H1 (cell line): ENCODE results near the gene DCAF16. TPM values are rescaled to one million over a fixed set of nuclear protein-coding genes. Genes with fewer than 3 reads are reported as not detected.

Experiments used
- CTCF ChIA-PET: fragments of 300-600 bp; sonication (Branson Sonifier 250); formaldehyde crosslinking; loops from one replicate; lab custom pipeline; 2021; ENCODE audit not compliant: partially characterized antibody; lab: Charles Lee
- POLR2A ChIA-PET: fragments of 300-600 bp; sonication (Branson Sonifier 250); formaldehyde crosslinking; loops from one replicate; lab custom pipeline; 2021; ENCODE audit warnings: inconsistent platforms; ENCODE audit not compliant: partially characterized antibody; lab: Charles Lee
- DNase-seq, 2 experiments: peaks; one replicate each; pipeline versions ENCODE4 v3.0.0 to v3.0.0-alpha.2; 2010 to 2022; ENCODE audit warnings: low spot score in 2 of 2, low read depth in 1 of 2, mixed read lengths in 1 of 2
- FAIRE-seq: peaks from 2 replicates; lab custom pipeline; 2011; peaks lifted over from hg19 to GRCh38; lab: Jason Lieb, UNC
- H2AFZ ChIP-seq: 2 replicates; pipeline ENCODE4 v1.8.1; 2012; ENCODE audit warnings: low read length, inconsistent platforms
- H2AK5ac ChIP-seq: 2 replicates; pipeline ENCODE4 v1.6.1; 2013; ENCODE audit warnings: low read depth, low read length
- H2BK120ac ChIP-seq: replicated peaks from 2 replicates; pipeline ENCODE3; 2013; ENCODE audit warnings: low read depth, low read length, inconsistent platforms
- H2BK12ac ChIP-seq: 2 replicates; pipeline ENCODE4 v1.6.1; 2013; ENCODE audit warnings: low read depth, low read length
- H2BK15ac ChIP-seq: 2 replicates; pipeline ENCODE4 v1.6.1; 2013; ENCODE audit warnings: low read length
- H2BK20ac ChIP-seq: 2 replicates; pipeline ENCODE4 v1.6.1; 2013; ENCODE audit warnings: low read length
- H2BK5ac ChIP-seq: 2 replicates; pipeline ENCODE4 v1.6.1; 2013; ENCODE audit warnings: low read depth, low read length
- H3K14ac ChIP-seq: 2 replicates; pipeline ENCODE4 v1.6.1; 2013; ENCODE audit warnings: inconsistent platforms; ENCODE audit not compliant: insufficient read length
- H3K18ac ChIP-seq: 2 replicates; pipeline ENCODE4 v1.6.1; 2013; ENCODE audit warnings: low read length; ENCODE audit errors: extremely low read depth
- H3K23ac ChIP-seq: 2 replicates; pipeline ENCODE4 v1.6.1; 2013; ENCODE audit warnings: inconsistent platforms; ENCODE audit not compliant: insufficient read length
- H3K23me2 ChIP-seq: 2 replicates; pipeline ENCODE4 v1.6.1; 2013; ENCODE audit warnings: low read depth, low read length
- H3K27ac ChIP-seq: 2 replicates; pipeline ENCODE4 v1.6.1; 2011; ENCODE audit warnings: low read depth, low read length, inconsistent platforms
- H3K27me3 ChIP-seq, 4 experiments: replicated peaks in 1 of 4; 1 replicate in 1 of 4; 2 replicates in 3 of 4; pipeline versions ENCODE4 v1.6.1 to v1.8.1; 2011 to 2013; ENCODE audit warnings: low read length in 3 of 4, mild to moderate bottlenecking in 3 of 4, inconsistent platforms in 2 of 4, mixed read lengths in 2 of 4, moderate library complexity in 1 of 4; ENCODE audit not compliant: control insufficient read depth in 3 of 4, insufficient read depth in 3 of 4; ENCODE audit errors: extremely low read depth in 1 of 4
- H3K36me3 ChIP-seq, 4 experiments: 2 replicates each; pipeline versions ENCODE4 v1.6.1 to v1.8.1; 2011 to 2013; ENCODE audit warnings: mild to moderate bottlenecking in 4 of 4, low read length in 3 of 4, moderate library complexity in 2 of 4, control low read depth in 1 of 4, inconsistent platforms in 1 of 4; ENCODE audit not compliant: insufficient read depth in 4 of 4, control insufficient read depth in 2 of 4
- H3K4ac ChIP-seq: replicated peaks from 2 replicates; pipeline ENCODE3; 2013; ENCODE audit warnings: low read length, low read depth, mixed read lengths, inconsistent platforms; ENCODE audit not compliant: insufficient read length
- H3K4me1 ChIP-seq, 4 experiments: replicated peaks in 1 of 4; 1 replicate in 1 of 4; 2 replicates in 3 of 4; pipeline versions ENCODE4 v1.6.1 to v1.8.1; 2011 to 2013; ENCODE audit warnings: low read length in 3 of 4, inconsistent platforms in 2 of 4, mixed read lengths in 1 of 4; ENCODE audit not compliant: insufficient read depth in 4 of 4, control insufficient read depth in 3 of 4
- H3K4me2 ChIP-seq, 2 experiments: 2 replicates each; pipeline versions ENCODE4 v1.6.1 to v1.8.1; 2011 to 2013; ENCODE audit warnings: low read depth in 2 of 2, low read length in 2 of 2, control low read depth in 1 of 2, inconsistent platforms in 1 of 2, mild to moderate bottlenecking in 1 of 2; ENCODE audit not compliant: insufficient read depth in 1 of 2
- H3K4me3 ChIP-seq, 4 experiments: fragments of 200-600, 300-600 bp in 1 of 4; sonication (generic), shearing (Covaris generic), sonication (Bioruptor Twin) in 1 of 4; 2 replicates each; pipeline versions ENCODE4 v1.5.1 to v1.8.1; 2011 to 2016; ENCODE audit warnings: low read length in 4 of 4, low read depth in 3 of 4, control low read depth in 2 of 4, inconsistent platforms in 2 of 4, mild to moderate bottlenecking in 2 of 4, mixed read lengths in 1 of 4, moderate library complexity in 1 of 4; ENCODE audit not compliant: insufficient read depth in 2 of 4; ENCODE audit errors: extremely low read depth in 1 of 4
- H3K56ac ChIP-seq: replicated peaks from 2 replicates; pipeline ENCODE3; 2013; ENCODE audit warnings: low read depth, mild to moderate bottlenecking, mixed read lengths, low read length, inconsistent platforms; ENCODE audit not compliant: insufficient read length
- H3K79me1 ChIP-seq: 2 replicates; pipeline ENCODE4 v1.6.1; 2013; ENCODE audit warnings: low read depth, low read length, control low read depth
- H3K79me2 ChIP-seq, 2 experiments: 2 replicates each; pipeline versions ENCODE4 v1.6.1 to v1.8.1; 2012 to 2013; ENCODE audit warnings: low read length in 2 of 2, mild to moderate bottlenecking in 2 of 2, inconsistent platforms in 1 of 2; ENCODE audit not compliant: insufficient read depth in 2 of 2, control insufficient read depth in 1 of 2
- H3K9ac ChIP-seq, 4 experiments: replicated peaks in 1 of 4; 1 replicate in 1 of 4; 2 replicates in 3 of 4; pipeline versions ENCODE4 v1.6.1 to v1.8.1; 2011 to 2013; ENCODE audit warnings: low read depth in 3 of 4, low read length in 3 of 4, control low read depth in 2 of 4, mild to moderate bottlenecking in 2 of 4, moderate library complexity in 2 of 4, inconsistent platforms in 1 of 4; ENCODE audit errors: extremely low read depth in 1 of 4
- H3K9me3 ChIP-seq, 2 experiments: 2 replicates each; pipeline versions ENCODE4 v1.6.1 to v1.8.1; 2012 to 2013; ENCODE audit warnings: mild to moderate bottlenecking in 2 of 2, moderate library complexity in 2 of 2, control low read depth in 1 of 2, inconsistent platforms in 1 of 2, low read depth in 1 of 2, low read length in 1 of 2, mixed read lengths in 1 of 2; ENCODE audit not compliant: insufficient read depth in 2 of 2
- H4K20me1 ChIP-seq, 2 experiments: replicated peaks in 1 of 2; 2 replicates each; pipeline versions ENCODE3 to v1.8.1; 2011 to 2013; ENCODE audit warnings: inconsistent platforms in 2 of 2, low read length in 2 of 2, mild to moderate bottlenecking in 1 of 2; ENCODE audit not compliant: insufficient read depth in 2 of 2, control insufficient read depth in 1 of 2
- H4K5ac ChIP-seq: 2 replicates; pipeline ENCODE4 v1.6.1; 2013; ENCODE audit warnings: low read length, low read depth, mixed read lengths, inconsistent platforms; ENCODE audit not compliant: insufficient read length
- H4K8ac ChIP-seq: 2 replicates; pipeline ENCODE4 v1.8.0; 2013; ENCODE audit warnings: mild to moderate bottlenecking, moderate library complexity, low read length, inconsistent platforms; ENCODE audit not compliant: insufficient read depth; ENCODE audit errors: extremely low read depth
- H4K91ac ChIP-seq: replicated peaks from 2 replicates; pipeline ENCODE3; 2013; ENCODE audit warnings: low read length, mixed read lengths, inconsistent platforms; ENCODE audit not compliant: insufficient read length
- ASH2L ChIP-seq: fragments of 200-600, 300-600 bp; sonication (generic); IDR thresholded peaks from one replicate; pipeline ENCODE4 v1.7.1; 2017; ENCODE audit warnings: low read length
- BRCA1 ChIP-seq: IDR thresholded peaks from 2 replicates; pipeline ENCODE4 v1.6.1; 2012; ENCODE audit warnings: low read depth, low read length, improper control_type of control experiment
- KDM1A ChIP-seq: fragments of 200-600, 300-600 bp; sonication (generic); IDR thresholded peaks from 2 replicates; pipeline ENCODE4 v1.7.1; 2016; ENCODE audit warnings: mild to moderate bottlenecking, low read length, borderline replicate concordance
- KDM4A ChIP-seq: IDR thresholded peaks from one replicate; pipeline ENCODE4 v1.7.1; 2012; ENCODE audit warnings: low read depth, mild to moderate bottlenecking, moderate library complexity, low read length, inconsistent platforms; ENCODE audit not compliant: severe bottlenecking
- WGBS, 2 experiments: shearing (Covaris generic) in 1 of 2; methylation state at CpG; one replicate each; pipeline versions ENCODE4 v1.1.6 to v1.1.7; 2013 to 2015; ENCODE audit warnings: low lambda C conversion rate in 2 of 2, mixed read lengths in 2 of 2, inconsistent platforms in 1 of 2, low coverage in 1 of 2, missing lambda C conversion rate in 1 of 2; ENCODE audit not compliant: insufficient replicate concordance in 2 of 2, insufficient coverage in 1 of 2, insufficient read length in 1 of 2; ENCODE audit errors: extremely low coverage in 1 of 2, missing lambda C conversion rate in 1 of 2; 5-methylcytosine and 5-hydroxymethylcytosine counted together
- polyA plus RNA-seq, 7 experiments: library from polyadenylated mRNA; depleted of rRNA in 3 of 7; stranded (reverse) in 5 of 7; unstranded in 2 of 7; fragments of >200 nt in 5 of 7; fragments of 200-250 nt in 2 of 7; gene quantifications; 1 replicate in 5 of 7; 2 replicates in 1 of 7; 4 replicates in 1 of 7; pipeline versions ENCODE4 v1.2.1 to v1.2.3, GENCODE V29; 2011 to 2013; ENCODE audit warnings: missing spikeins in 2 of 7, mixed read lengths in 2 of 7
- total RNA-seq: library from RNA; stranded (reverse); fragmentation: NEBNext Ultra II Directional; extraction: Animal tissue kit (Norgen Biotek cat#: 25700); gene quantifications from 2 replicates; pipeline ENCODE4 v1.2.1, GENCODE V29; 2021

The DCAF16 gene
- total and polyA plus RNA-seq, 2 of the 8 experiments (the other 6 are each of a cell fraction or from before 2014, with no cell fraction given): 26.5 to 55.7 TPM

DNA sequence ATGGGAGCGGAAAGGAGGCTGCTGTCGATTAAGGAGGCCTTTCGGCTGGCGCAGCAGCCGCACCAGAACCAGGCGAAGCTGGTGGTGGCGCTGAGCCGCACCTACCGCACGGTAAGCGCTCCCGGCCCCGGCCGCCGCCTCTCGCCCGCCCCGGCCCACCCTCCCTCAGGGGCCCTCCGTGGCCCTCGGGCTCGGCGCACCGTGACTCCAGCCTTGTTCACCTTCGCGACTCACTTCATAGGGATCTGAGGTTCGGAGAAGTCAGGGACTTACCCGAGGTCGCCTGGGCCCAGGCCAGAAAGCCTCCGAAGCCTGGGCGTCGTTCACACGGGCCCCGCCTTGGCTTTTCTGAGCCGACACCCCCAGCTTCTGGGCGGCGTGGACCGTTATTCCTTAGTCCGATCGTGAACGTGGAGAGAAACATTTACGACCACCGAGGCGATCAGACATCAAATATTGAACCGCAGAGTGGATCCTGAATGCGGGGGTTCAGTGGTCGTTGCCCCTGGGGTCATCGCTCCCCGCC lies 584 bp upstream of the DCAF16 start:
- H2BK15ac ChIP-seq: no peak overlapping the region
- 0 out of 2 replicates have a peak overlapping the region, but pooled peaks have one; percentile 39 for H2BK12ac ChIP-seq
- H3K56ac ChIP-seq: peak overlapping the region; percentile 82
- peaks cover 13 to 94% of the 10 kb centered on the region in 2 experiments for H3K79me2 ChIP-seq
- WGBS, 2 experiments: 1% methylated on average over 20 of the region's 48 CpGs; no CpG with 5 or more reads in 1 of the 2 experiments
- peak overlapping the region; percentile 57 for H3K4ac ChIP-seq
- no peak for FAIRE-seq
- no peaks in the 10 kb centered on the region for H3K79me1 ChIP-seq
- H3K14ac ChIP-seq: no peak overlapping the region
- H2AFZ ChIP-seq: 0 out of 2 replicates have a peak overlapping the region, but pooled peaks have one; percentile 56
- H3K23ac ChIP-seq: no peak overlapping the region
- H3K27ac ChIP-seq: peak overlapping the region; percentile 67; the same call in 1 of the 2 replicates
- peaks cover 12 to 13% of the 10 kb centered on the region in 2 experiments for H4K20me1 ChIP-seq
- DNase-seq: peak in 1 of 2 experiments; percentile 48
- TF ChIP-seq ASH2L (peak; percentile 88), BRCA1 (0 out of 2 replicates have a peak, but pooled peaks have one; percentile 16), KDM1A (no peak), KDM4A (peak; percentile 1)
- no peak overlapping the region for H2BK120ac ChIP-seq
- H3K36me3 ChIP-seq: peaks cover 0 to 26% (median 9%) of the 10 kb centered on the region in 4 experiments; a peak in 5 of 8 replicates
- H2BK20ac ChIP-seq: no peak overlapping the region
- H3K23me2 ChIP-seq: peaks cover 3% of the 10 kb centered on the region; the same call in 1 of the 2 replicates
- ChIA-PET CTCF (interaction anchor here (1.0 kb wide), 1 partner anchor 14 kb away, joined by 3 read pairs; no protein-coding TSS in a partner anchor), POLR2A (interaction anchor here (1.0 to 3.4 kb wide), 6 partner anchors 13 to 211 kb away, joined by 3 to 19 read pairs (median 4); partner anchors contain the start of gene FAM184B)
- H3K4me3 ChIP-seq: peak overlapping the region; percentile 94 to 98 (median 97)
- H3K9ac ChIP-seq: peak overlapping the region; percentile 91 to 99 (median 95)
- peak overlapping the region; percentile 83 for H3K18ac ChIP-seq
- H3K27me3 ChIP-seq: no peaks in the 10 kb centered on the region
- H3K4me2 ChIP-seq: peak overlapping the region; percentile 71 to 73
- no peak overlapping the region for H4K91ac ChIP-seq
- no peak overlapping the region for H2AK5ac ChIP-seq
- H4K8ac ChIP-seq: peak overlapping the region; percentile 82
- H4K5ac ChIP-seq: peak overlapping the region; percentile 87
- H3K9me3 ChIP-seq: no peaks in the 10 kb centered on the region
- peak overlapping the region; percentile 93 for H2BK5ac ChIP-seq
- H3K4me1 ChIP-seq: peaks cover 2 to 6% (median 4%) of the 10 kb centered on the region in 4 experiments; a peak in 5 of 7 replicates
